Stimulated activated CD4-positive, alpha-beta T cell treated with anti-CD3 and anti-CD28 coated beads, Interleukin-15, amount 100 ng/mL, for 48 hours (primary cell): ENCODE data around the gene AGBL1.

Source experiments
- DNase-seq, 2 donors: peaks; one replicate each; pipeline ENCODE4 v3.0.0-alpha.2; 2020; ENCODE audit warnings: low read depth in 2 of 2

The AGBL1 gene

DNA sequence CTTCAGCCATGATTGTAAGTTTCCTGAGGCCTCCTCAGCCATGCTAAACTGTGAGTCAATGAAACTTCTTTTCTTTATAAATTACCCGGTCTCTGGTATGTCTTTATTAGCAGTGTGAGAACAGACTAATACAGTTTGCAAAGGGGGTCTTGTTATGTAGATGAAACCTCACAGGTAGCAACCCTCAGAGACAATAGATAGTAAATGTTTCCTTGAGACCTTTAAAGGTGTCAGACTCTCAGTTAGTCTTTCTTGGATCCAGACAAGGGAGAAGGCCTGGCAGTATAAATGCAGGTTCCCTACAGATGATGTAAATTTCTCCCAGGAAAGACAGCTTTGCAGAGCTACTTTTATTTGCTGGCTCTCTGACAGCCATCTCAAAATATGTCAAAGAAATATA lies 510.8 kb downstream of the AGBL1 start:
- no peak for DNase-seq

DNA sequence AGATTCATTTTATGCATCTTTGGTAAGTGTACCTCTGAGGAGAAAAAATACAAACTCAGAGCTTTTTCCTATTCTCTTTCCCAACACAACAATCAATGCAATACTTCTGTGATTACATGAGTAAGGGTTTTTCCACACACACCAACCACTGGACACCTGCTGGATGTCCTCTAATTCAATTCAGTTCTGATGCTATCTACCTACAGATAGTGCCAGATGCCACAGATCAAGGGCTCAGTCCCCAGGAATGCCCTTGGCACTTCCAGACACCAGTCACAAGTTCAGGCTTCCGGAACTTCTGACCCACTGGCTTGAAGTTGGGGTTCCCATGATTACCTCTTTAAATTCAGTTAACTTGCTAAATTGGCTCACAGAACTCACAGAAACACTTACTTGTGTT lies 511.5 kb downstream of the AGBL1 start:
- DNase-seq: no peak

DNA sequence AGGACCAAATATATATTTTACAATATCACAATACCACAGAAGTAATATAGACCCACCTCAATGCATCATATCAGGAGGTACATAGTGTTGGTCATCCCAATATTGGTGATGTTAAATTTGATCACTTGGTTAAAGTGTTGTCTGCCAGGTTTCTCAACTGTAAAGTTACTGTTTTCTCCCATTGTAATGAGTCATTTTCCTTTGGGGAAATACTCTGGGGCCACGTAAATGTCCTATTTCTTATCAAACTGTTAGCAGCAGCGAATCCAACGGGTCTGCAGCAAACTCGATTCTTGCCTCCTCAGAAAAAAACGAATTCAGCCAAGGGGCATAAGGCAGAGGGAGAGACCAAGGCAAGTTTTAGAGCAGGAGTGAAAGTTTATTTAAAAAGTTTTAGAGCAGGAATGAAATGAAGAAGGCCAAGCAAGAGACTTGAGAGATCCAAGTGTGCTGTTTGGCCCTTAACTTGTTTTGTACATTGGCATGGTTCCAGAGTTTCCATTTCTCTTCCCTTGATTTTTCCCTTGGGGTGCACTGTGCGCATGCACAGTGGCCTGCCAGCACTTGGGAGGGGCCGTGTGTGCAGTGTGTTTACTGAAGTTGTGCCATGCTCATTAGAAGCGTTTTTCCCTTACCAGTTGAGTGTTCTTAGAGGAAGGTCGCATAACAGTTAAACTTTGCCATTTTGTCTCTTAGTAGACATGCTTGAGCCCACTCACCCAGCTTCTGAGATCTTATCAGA lies 512.5 kb downstream of the AGBL1 start:
- no peak for DNase-seq

DNA sequence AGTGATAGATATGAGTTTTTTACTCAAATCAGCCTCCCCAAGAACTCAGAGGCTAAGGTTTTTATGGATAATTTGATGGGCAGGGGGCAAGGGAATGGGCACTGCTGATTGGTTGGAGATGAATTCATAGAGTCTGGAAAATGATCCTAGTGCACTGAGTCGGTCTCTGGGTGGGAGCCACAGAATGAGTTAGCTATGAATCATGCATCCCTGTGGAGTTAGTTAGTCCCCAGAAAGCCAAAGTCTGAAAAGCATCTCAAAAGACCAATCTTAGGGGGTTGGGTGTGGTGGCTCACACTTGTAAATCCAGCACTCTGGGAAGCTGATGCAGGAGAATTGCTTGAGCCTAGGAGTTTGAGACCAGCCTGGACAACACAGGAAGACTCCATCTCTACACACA lies 516.1 kb downstream of the AGBL1 start:
- no peak for DNase-seq

DNA sequence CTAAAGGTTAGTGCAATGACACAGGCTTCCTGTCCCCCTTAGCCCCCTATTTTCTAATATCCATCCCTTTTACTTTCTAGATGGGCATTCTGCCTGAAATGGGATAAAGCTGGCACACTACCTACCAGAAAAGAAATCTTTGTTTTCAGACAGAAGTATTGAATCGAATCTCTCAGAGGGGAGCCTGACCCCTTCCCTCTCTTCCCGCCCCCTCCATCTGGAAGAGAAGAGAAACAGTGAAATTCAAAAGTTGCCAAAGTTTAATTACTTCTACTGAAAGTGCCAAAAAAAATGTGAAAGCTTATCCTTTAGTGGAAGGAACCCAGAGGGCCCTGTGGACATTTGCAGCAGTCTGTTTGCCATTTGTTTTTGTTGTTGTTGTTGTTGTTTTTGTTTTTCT lies 523.8 kb downstream of the AGBL1 start:
- no peak for DNase-seq

DNA sequence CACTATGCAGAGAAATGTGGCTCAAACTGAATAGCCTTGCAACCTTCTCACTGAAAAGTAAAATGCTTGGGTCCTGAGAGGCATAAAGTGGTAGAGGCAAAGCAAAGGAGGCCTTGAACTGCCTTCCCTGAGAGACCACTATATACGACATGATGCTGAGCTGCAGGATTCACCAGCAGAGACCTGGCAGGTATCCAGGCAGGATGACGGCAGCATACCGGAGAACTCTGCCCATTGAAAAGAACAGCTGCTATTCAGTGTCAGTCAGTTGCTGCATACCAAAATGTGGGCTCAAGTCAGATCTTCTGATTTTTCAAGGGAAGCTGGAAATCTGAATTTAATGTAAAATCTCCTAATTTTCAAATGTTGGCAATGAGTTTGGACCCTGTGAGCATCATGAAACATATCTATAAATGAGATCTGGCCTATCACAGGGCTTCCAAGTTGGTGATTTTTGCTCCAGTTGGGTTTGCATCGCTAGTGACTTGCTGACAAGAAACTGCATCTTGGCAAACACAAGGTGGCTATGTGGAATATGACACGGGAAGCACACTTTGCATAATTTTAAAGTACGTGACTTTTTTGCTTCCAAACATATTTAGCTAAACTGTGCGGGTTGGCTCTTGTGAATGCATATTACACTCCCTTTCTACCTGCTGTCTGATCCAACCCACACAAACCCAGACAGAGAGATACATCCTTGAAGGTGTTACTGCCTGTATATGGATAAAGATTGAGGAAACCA lies 529.0 kb downstream of the AGBL1 start:
- no peak for DNase-seq

DNA sequence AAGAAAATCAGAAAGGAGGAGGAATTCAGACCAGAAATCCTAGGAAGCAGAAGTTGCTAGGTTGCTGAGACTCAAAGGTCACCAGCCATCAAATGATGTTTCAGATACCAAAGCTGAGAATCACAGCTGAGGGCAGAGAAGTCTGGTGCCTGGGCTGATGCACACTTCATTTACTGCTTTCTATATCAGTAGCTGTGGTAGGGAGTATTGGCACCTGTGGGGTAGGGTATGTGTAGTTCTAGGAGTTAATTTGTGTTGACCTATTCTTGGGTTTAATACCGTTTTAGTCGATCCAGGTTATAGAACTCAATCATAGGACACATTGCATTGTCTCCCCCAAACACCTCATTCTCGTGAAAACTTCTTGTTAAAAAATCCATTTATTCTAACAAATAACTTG lies 529.6 kb downstream of the AGBL1 start:
- no peak for DNase-seq

DNA sequence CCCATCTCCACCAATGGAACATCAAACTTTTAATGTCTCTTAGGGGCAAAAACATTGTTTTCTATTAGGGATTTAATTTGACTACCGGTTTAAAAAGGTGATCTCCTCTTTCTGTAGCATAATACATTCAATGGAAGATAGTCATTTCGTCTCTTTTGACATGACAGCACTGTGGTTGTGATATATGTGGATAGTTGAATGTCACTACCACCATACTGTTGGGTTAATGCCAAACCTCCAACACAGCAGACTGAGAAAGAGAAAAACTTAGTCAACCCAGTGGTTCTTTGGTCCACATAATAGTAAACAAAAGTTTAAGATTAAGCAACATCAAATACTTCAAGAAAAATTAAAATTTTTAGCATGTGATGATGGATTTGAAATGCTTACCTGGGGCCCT lies 530.4 kb downstream of the AGBL1 start:
- no peak for DNase-seq

DNA sequence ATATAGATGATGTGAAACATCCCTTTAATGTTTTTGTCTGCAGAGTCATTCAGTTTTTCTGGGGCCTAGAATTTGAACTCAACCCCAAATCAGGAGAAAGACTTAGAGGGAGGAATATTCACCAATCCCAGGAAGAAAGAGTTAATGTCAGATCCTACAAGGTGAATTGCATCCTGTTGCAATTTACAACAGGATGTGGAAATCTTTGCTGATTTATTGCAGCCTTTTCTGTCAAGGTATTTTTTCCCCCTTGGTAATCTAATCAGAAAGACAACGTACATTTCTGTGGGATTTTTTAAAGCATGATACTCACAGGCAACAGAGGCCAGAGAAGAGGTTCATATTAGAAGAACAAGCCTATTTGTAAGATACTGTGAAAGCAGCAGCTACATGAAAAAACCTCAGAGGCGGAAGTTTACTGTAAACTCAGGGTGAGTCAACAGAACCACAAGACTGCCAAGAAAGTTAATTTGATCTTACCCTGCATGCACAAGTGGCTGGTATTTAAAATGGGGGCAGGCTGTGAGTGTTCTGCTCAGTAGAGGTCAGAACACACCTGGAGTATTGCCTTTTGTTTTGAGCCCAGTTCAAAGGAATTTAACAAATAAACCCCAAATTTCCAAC lies 531.9 kb downstream of the AGBL1 start:
- DNase-seq: peak in 1 of 2 donors; percentile 7

DNA sequence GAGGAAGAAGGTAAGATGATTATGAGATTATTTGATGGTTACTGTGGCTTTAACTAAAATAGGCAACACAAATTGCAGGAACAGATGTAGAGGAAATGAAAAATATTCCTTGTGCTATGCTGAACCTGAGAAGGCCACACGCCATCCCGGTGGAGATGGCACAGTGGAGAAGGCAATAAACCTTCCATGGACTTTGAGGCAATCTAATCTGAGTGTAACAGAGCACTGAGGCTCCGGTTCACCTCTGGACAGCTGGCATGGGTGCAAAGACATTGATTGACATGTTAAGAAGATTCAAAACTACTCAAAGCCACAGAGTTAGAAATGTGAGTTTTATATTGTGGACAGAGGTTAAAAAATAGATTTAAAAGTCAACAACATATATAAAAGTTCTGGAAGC lies 535.7 kb downstream of the AGBL1 start:
- no peak for DNase-seq

DNA sequence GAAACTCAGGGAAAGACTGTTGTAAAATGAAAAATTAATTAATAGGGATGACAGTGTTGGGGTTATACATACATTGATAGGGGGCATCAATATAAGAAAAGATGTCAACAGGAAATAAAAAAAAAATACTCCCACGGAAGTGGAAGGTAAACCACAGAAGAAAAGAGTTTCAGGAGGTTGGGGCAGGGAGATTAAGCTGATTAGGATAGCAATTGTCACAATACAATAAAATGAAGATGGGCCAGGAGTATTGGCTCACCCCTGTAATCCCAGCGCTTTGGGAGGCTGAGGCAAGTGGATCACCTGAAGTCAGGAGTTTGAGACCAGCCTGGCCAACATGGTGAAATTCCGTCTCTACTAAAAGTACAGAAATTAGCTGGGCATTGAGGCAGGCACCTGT lies 536.1 kb downstream of the AGBL1 start:
- no peak for DNase-seq

DNA sequence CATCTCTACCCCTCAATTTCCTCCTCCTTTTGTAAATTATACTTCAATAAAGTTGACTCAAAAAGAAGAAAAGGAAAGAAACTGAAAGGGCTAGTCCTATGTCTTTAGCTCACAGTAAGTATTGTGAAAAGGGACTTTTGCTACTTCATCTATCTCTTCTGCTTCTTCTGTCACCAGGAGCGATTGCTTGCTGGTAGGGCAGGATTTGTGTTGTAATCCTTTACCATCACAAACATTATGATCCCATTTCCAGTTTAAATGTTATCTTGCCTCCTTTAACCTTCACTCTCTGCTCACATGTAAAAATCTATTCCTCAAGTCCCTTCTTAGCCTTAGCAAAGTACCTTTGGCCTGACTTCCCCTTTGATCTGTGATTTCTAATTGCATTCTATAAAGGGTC lies 537.1 kb downstream of the AGBL1 start:
- no peak for DNase-seq

DNA sequence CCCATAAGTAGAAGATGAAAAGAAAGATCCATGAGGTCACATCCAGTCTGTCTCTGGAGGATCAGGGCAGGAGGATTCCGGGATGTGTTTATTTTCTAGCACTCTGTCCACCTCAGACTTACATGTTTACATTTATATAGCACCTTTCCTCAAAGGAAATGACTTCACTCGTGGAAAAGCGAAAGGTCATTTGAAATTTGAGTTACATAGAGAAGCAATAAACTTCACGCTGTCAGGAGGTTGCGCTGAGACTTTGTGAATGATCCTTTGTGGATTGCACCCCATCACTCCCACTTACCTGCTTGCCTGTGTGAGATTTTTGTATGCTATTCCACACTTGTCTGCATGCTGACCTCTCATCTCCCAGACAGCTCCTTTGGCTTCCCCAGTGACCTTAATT lies 540.5 kb downstream of the AGBL1 start:
- no peak for DNase-seq

DNA sequence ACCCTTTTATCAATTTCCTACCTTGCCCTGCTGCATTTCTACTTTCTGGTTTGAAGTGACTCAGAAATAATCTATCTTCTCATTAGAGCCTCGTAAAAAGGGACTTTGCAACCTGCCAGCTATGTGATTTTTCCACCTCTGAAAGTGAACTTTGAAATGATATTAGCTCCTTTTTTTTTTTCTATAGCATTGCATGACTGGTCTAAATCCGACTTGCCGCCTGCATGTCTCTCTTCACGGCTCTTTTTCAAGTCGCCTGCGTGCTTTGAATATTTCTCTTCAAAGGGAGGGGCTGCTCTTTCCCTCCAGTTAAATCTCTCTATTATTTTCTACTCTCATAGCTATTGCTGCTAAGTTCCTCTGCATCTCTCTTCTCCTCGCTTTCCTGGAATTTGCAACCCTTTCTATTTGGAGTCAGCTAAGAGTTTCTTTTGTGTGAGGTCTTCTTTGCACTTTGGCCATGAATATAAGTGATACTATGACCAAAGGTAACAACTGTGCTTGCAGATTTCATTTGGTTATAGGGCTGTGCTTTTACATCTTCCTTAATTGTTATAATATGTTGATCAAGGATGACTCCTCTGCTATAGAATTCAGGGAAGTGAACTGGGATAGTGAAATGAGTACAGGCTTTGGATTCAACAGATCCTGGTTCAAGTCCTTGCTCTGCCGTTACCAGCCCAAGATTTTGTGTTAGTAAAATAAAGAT lies 541.1 kb downstream of the AGBL1 start:
- DNase-seq: no peak

DNA sequence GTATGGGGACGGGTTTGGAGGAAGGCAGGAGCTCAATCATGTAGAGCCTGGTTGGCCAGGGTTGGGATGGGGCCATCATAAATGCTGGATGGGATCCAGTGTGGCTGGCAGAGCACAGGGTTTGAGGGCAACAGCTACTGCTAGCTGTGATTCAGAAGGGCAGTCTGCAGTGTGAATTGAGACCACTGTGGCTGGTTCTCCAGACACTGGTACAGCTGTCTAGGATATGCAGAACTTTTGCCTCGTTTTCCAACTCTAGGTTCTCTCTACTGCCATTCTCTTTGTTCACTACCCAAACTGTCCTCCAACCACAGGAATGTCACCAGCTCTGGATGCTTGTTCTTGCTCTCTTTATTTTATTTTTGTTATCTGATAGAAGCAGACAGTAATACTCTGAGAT lies 543.6 kb downstream of the AGBL1 start:
- no peak for DNase-seq

DNA sequence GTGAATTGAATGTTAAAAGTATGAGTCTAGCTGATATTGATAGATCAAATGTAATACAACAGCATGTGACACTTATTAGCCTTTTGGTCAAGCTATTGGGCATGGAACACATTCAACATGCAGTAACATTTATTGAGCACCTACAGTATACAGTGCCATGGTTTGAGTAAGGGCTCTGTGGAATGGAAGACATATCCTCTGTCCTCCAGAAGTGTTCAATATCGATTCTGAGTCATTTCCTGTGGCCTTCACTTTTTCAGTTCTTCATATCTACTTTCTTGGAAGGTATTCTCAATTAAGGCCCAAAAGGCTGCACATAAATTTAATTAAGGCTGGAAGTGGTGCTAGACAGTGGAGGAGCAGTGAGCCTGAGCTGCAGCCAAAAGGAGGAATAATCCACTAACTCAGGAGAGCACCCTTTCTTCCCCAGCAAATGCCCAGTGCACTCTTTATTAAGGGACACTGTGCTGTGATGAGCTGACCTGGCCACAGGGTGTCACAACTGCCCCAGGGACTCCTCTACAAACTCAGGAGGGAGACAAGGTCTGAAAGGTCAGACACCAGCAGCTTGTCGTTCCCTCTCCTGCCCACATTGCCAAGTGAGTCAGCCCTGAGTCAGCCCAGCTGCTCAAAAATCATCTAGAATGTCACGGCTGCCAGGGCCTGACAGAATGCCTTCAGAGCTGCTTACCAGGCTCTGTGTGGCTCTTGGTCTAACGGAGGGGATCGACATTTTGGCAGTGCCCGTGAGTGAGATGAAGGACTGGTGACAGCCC lies 544.8 kb downstream of the AGBL1 start:
- DNase-seq: peak; percentile 83 to 86

DNA sequence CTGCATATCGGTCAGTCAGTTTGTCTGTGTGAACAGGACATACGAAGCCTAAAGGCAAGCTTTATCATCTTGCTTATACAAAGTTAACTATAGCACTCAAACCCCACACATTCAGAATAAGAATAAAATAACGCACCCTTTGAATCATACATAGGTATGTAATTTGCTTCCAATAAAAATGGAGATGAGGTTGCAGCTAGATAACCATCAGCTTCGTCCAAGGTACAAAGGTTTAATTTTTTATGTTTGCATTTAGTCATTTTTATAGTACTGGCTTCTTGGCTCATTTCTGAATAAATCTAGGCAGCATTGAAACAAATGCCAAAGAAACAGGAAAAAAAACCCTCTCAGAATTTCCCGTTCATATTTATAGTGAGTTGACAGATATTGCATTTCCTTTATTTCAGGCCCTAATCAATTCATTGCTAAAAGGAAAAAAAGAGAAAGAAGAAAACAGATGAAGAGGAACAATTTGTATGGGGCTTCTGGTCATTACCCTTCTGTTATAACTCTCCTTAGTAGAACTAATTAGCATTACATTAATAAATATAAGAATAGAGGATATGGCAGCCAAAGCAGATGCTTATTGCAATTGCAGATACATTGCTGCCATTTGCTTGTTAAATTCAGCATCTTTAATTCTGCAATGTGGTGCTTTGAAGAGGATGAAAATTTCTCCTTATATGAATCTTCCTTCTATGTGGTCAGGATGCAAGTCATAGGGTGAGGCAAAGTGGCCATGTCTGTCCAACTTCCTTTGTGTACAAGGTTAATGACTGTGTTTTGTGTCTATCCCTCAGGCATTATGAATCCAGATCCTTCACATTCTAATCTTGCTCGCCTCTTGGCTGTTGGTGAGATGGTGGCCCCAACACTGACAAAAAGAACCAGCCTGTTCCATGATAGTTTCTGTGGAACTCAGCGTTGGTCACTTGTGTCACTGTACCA lies 550.0 kb downstream of the AGBL1 start:
- no peak for DNase-seq

DNA sequence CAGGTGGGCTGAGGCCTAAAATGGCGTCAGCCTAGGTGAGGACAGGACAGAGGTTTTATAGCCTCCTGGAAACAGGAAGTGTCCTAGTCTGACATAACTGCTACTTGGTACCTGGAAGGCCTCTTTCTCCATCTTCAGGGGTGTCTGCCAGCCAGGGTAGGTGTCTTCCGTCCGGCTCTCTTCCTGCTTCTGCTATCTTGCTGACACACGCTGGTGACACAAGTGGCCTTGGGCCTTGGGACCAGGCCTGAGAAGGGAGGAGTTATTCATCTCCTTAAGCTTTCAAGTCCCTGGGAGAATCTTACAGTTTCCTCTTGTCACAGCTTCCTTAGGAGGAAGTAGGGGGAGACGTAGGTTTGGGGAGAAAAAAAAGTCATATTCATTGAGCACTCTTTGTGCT lies 551.3 kb downstream of the AGBL1 start:
- no peak for DNase-seq

DNA sequence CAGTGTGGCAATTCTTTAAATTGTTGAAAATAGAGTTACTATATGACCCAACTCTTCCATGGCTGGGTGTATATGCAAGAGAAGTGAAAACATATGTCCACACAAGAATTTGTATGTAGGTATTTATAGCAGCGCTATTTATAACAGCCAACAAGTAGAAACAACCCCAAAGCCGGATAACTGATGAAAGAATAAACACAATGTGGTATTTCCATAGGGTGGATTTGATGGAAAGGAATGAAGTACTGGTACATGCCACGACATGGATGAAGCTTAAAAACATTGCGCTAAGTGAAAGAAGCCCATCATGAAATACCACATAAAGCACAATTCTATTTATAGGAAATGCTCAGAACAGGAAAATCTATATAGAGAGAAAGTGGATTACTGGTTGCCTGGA lies 554.5 kb downstream of the AGBL1 start:
- DNase-seq: no peak

DNA sequence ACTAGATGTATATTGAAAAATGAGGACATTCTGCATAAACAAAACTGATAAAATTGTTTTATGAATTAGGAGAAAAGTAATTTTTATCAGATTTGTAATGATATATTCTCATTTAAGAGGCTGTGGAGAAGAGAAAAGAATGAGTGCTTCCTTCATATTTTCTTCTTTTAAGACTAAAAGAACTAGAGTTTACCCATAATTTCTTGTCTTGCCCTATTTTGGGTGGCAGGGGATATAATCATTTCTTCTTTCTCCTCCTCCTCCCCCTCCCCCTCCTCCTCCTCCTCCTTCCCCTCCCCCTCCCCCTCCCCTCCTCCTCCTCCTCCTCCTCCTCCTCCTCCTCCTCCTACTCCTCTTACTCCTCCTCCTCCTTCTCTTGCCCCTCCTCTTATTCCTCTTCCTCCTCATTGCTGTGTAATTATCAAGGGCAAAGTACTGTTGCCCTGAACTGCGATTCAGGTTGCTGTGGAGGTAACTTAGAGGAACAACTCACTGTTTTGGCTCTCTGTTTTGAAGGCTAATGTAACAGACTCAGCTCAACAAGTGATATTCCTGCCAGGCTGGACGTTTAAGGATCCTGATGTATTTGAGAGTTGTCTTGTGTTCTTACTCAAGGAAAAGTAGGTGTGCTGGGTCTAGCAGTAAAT lies 555.4 kb downstream of the AGBL1 start:
- no peak for DNase-seq
